A673 (cell line): ENCODE results near the gene PDCD4. TPM values are rescaled to one million over a fixed set of nuclear protein-coding genes. Genes with fewer than 3 reads are reported as not detected.
A peak's percentile ranks its signal among the peaks of the same experiment; 100 is the strongest.

Experiments
- BruUV-seq: library from RNA; stranded (reverse); fragments of 400-500 nt; replicated peaks from 2 replicates; lab custom pipeline; 2021; lab: Mats Ljungman, UMichigan
- CTCF ChIA-PET: fragments of 300-600 bp; sonication (Branson Sonifier 250); formaldehyde crosslinking; loops from one replicate; lab custom pipeline; 2022; ENCODE audit warnings: antibody characterized with exemption; lab: Charles Lee
- POLR2A ChIA-PET: fragments of 300-600 bp; sonication (Branson Sonifier 250); formaldehyde crosslinking; loops from one replicate; lab custom pipeline; 2022; ENCODE audit warnings: antibody characterized with exemption; ENCODE audit not compliant: low non-redundant PET; lab: Charles Lee
- DNase-seq: peaks from one replicate; pipeline ENCODE4 v3.0.0-alpha.2; 2015; ENCODE audit warnings: low spot score
- H3K27ac ChIP-seq: fragments of 200-600 bp; sonication (generic); 2 replicates; pipeline ENCODE4 v1.5.1; 2016; ENCODE audit warnings: mixed run types, low read depth, mild to moderate bottlenecking, mixed read lengths, antibody characterized with exemption, low read length; ENCODE audit not compliant: poor library complexity, severe bottlenecking
- H3K27me3 ChIP-seq: fragments of 200-600 bp; sonication (generic); replicated peaks from 2 replicates; pipeline ENCODE4 v1.6.1; 2017; ENCODE audit warnings: mixed run types, low read depth, mild to moderate bottlenecking, mixed read lengths, antibody characterized with exemption, low read length; ENCODE audit not compliant: insufficient read depth, poor library complexity
- H3K36me3 ChIP-seq: fragments of 200-600 bp; sonication (generic); 2 replicates; pipeline ENCODE4 v1.6.1; 2016; ENCODE audit warnings: mixed run types, mild to moderate bottlenecking, mixed read lengths, antibody characterized with exemption, low read length; ENCODE audit not compliant: insufficient read depth, poor library complexity, severe bottlenecking
- H3K4me1 ChIP-seq: fragments of 200-600 bp; sonication (generic); 2 replicates; pipeline ENCODE4 v1.6.1; 2017; ENCODE audit warnings: mixed run types, mild to moderate bottlenecking, mixed read lengths, antibody characterized with exemption, low read length; ENCODE audit not compliant: insufficient read depth, poor library complexity, severe bottlenecking
- H3K4me3 ChIP-seq: fragments of 200-600 bp; sonication (generic); 2 replicates; pipeline ENCODE4 v1.5.1; 2016; ENCODE audit warnings: low read depth, mixed run types, mild to moderate bottlenecking, mixed read lengths, low read length; ENCODE audit not compliant: poor library complexity, severe bottlenecking
- H3K9me3 ChIP-seq: fragments of 200-600 bp; sonication (generic); 2 replicates; pipeline ENCODE4 v1.6.1; 2016; ENCODE audit warnings: mixed run types, low read depth, mild to moderate bottlenecking, mixed read lengths, antibody characterized with exemption, low read length; ENCODE audit not compliant: poor library complexity, severe bottlenecking
- CTCF ChIP-seq: fragments of 300-800, 200-600 bp; sonication (generic); conservative IDR thresholded peaks from 2 replicates; pipeline ENCODE4 v1.5.1; 2017; ENCODE audit warnings: low read depth, mild to moderate bottlenecking, antibody characterized with exemption, low read length, moderate library complexity, mixed read lengths
- EZH2 ChIP-seq: fragments of 200-600 bp; sonication (generic); IDR thresholded peaks from 2 replicates; pipeline ENCODE4 v1.6.1; 2017; ENCODE audit warnings: borderline replicate concordance, low read depth, mild to moderate bottlenecking, mixed read lengths, antibody characterized with exemption, low read length; ENCODE audit not compliant: poor library complexity, severe bottlenecking
- intact Hi-C: fragments of 100-400 bp; cut with micrococcal nuclease; formaldehyde crosslinking; loops from one replicate; pipeline ENCODE4 v1.10.0; 2022; ENCODE audit not compliant: unreplicated experiment
- total RNA-seq: library from RNA; stranded (reverse); gene quantifications from 2 replicates; pipeline ENCODE4 v1.2.3, GENCODE V29; 2021

Gene PDCD4
- total RNA-seq, 1 experiment from 2014 or later: 17.3 TPM

- CTCF ChIA-PET: no interaction called here
- peak overlapping the region; percentile 87 for H3K4me3 ChIP-seq
- no peak for TF ChIP-seq EZH2
- TF ChIP-seq CTCF: peak; percentile 27; the same call in 1 of the 2 replicates
- no peaks in the 10 kb centered on the region for H3K36me3 ChIP-seq
- intact Hi-C loops: loop anchor here (5.0 kb wide), 2 partner anchors 45 to 565 kb away; partner anchors contain the start of genes BBIP1 and SHOC2
- no peaks in the 10 kb centered on the region for H3K9me3 ChIP-seq
- no peaks in the 10 kb centered on the region for H3K27me3 ChIP-seq
- DNase-seq: peak; percentile 89
- POLR2A ChIA-PET: interaction anchor here (0.6 kb wide), 1 partner anchor 1325 kb away, joined by 5 read pairs; no protein-coding TSS in a partner anchor
- BruUV-seq: no TSS peak
- H3K4me1 ChIP-seq: peaks cover 3% of the 10 kb centered on the region
- H3K27ac ChIP-seq: peak overlapping the region; percentile 89
Measured at GRCh38 chr10:110872145-110872983, 636 bp downstream of the PDCD4 start.

GRCh38 chr10:110872984-110873923, 1.5 kb downstream of the PDCD4 start:
- intact Hi-C loops: loop anchor here (5.0 kb wide), 2 partner anchors 44 to 566 kb away; partner anchors contain the start of genes BBIP1 and SHOC2
- TF ChIP-seq CTCF (no peak), EZH2 (no peak)
- DNase-seq: peak; percentile 12
- ChIA-PET POLR2A (no interaction called here), CTCF (no interaction called here)
- Histone ChIP-seq H3K27ac (peak overlapping the region; percentile 89), H3K4me1 (peaks cover 3% of the 10 kb centered on the region), H3K36me3 (no peaks in the 10 kb centered on the region), H3K4me3 (peak overlapping the region; percentile 87), H3K9me3 (no peaks in the 10 kb centered on the region), H3K27me3 (no peaks in the 10 kb centered on the region)
- BruUV-seq: TSS peak; percentile 60

GRCh38 chr10:110873951-110874350, 2.2 kb downstream of the PDCD4 start:
- TF ChIP-seq CTCF: no peak
- TF ChIP-seq EZH2: no peak
- DNase-seq: no peak
- BruUV-seq: no TSS peak
- Histone ChIP-seq H3K27me3 (no peaks in the 10 kb centered on the region), H3K4me3 (peak overlapping the region; percentile 87), H3K4me1 (peaks cover 3% of the 10 kb centered on the region), H3K36me3 (no peaks in the 10 kb centered on the region), H3K27ac (no peak overlapping the region), H3K9me3 (no peaks in the 10 kb centered on the region)
- CTCF ChIA-PET: no interaction called here
- POLR2A ChIA-PET: no interaction called here
- intact Hi-C loops: loop anchor here (5.0 kb wide), 2 partner anchors 43 to 567 kb away; partner anchors contain the start of genes BBIP1 and SHOC2
